GM19372 (cell line): ENCODE measurements around the gene CCDC157.

Experiments used
- ATAC-seq: cut with Tn5 transposase; IDR thresholded peaks from one replicate; pipeline ENCODE4 v1.9.1; 2021; ENCODE audit warnings: mild to moderate bottlenecking, low read depth, moderate library complexity; ENCODE audit not compliant: unreplicated experiment

The CCDC157 gene

DNA sequence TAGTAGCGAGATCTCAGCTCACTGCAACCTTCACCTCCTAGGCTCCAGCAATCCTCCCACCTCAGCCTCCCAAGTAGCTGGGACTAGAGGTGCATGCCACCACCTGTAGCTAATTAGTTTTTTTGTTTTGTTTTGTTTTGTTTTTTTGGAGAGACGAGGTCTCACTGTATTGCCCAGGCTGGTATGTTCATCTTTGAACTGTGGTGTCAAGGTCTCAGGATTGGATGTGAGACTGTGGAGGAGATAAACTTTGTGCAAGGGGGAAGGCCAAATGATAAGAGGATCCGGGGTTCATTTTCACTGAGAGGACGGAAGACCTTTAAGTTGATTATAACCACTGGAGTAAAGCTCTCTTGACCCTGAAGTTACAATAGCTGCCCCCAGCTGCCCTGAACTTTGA lies 48.9 kb downstream of the CCDC157 start:
- no peak for ATAC-seq

DNA sequence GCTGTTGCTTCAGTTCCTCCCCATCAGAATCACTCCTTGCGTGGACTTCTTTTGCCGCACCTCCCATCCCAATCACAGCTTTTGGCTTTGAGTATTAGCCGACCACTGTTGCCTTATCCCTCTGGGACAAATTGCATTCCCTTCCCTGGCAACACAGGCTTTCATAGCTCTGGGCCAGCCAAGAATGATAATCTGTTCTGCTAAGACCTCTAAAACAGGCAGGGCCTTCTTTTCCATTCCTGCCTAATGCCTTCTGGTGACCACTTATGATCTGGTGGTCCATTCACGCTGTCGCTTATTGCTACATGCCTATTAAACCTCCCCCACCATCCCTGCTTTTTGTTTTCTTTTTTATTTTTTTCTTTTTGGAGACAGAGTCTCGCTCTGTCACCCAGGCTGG lies 49.6 kb downstream of the CCDC157 start:
- no peak for ATAC-seq

DNA sequence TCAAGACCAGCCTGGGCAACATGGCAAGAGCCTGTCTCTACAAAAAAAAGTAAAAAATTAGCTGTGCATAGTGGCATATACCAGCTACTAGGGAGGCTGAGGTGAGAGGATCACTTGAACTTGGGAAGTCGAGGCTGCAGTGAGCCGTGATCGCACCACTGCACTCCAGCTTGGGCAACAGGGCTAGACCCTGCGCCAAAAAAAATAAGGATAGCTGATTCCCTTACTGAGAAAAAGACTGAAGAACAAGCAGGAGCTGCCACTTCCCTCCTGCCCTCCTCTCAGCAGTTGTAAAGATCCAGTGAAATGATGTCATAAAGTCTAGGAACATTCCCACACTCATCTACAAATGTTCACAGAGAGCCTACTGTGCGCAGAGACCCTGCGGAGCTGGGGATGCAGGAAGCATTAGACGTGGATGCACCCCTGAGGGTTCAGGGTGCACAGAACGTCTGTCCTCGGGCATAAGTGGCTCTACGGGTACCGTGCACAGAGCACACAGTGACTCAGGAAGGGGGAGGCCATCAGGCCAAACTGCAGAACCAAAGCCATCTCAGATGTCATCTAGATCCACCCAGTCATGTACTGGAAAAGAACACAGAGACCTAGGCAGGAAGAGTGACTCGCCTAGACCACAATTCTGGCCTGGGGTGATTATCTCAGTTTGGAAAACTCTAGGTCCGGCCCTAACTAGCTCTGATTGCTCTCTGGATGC lies 51.7 kb downstream of the CCDC157 start:
- ATAC-seq: no peak

DNA sequence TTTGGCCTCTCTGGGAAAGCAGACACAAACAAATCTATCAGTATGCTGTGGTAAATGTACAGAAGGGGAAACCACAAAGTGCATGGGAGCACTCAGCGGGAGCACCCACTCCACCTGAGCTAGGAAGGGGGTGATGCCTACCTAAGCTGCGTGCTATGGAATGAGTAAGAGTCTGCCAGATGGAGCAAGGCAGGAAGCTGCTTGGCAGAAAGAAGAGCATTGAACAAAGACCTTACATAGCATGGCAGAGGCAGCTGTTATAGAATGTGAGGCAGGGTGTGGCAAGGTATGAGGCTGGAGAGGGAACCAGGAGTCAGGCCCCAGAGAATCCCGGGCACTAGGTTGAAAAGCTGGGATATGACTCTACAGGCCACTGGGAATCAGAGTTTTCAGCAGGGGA lies 55.0 kb downstream of the CCDC157 start:
- ATAC-seq: no peak

DNA sequence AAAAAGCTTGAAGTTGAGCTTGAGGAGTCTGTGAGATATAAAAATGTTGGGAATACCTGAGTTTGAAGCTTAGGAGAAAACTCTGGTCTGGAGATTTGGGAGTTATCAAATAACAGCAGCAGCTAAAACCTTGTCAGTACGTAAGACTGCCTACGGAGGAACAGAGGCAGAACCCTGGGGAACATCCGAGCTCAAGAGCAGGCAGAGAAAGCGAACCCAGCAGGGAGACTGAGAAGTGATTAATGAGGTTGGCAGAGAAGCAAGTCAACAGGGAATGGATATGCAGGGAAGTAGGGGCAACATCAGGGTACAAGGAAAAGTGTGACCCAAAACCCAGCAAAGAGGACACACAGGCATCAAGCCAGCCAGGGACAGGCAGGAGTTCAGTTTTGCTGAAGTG lies 56.2 kb downstream of the CCDC157 start:
- no peak for ATAC-seq

DNA sequence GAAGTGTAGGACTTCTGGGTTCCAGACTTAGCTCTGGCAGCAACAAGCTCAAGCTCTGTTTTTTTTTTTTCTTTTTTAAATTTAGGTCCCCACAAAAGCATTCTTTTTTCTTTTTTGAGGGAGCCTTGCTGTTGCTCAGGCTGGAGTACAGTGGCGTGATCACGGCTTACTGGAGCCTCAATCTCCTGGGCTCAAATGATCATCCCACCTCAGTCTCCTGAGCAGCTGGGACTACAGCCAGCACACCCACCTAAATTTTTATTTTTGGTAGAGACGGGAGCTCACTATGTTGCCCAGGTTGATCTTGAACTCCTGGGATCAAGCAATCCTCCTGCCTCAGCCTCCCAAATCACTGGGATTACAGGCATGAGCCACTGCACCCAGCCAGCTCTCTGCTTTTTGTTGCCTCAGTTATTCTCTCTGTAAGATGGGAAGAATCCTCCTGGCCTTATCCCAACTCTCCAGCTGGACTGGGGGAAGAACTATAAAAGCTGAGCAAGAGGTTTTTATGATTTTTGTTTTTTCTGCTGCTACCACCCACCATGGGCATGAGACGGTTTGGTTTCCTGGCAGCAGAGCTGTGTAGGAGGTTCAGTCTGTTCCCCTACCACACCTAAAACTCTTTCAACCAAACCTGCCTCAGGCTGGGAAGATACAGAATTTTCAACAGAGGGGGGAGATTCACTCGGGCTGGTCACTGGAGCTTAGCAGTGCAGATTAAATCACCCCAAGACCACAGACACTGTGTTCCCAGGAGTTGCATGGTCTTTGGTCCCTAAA lies 57.1 kb downstream of the CCDC157 start:
- no peak for ATAC-seq

DNA sequence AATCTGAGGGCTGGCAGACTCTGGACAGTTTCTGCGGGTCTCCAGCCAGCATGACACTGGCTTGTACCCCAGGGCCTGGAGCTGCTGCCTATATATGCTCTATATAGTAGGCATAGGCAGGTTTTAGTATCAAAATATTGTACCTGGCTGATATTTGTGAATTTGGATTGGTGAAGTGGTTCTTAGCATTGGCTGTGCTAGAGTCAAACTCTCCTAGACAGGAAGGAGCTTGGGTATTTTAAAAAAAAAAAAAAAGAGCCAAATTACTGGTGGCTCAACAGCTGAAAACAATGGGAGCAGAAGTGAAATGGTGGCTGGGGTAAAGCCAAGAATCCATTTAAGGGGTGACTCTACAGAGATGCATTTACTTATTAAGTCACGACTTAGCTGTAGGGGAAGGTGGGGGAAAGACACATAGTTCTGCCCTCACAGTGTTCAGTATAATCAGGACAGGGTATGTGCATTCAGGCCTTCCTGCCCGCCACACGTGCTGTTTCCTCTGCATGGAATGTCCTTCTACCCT lies 57.8 kb downstream of the CCDC157 start:
- no peak for ATAC-seq

DNA sequence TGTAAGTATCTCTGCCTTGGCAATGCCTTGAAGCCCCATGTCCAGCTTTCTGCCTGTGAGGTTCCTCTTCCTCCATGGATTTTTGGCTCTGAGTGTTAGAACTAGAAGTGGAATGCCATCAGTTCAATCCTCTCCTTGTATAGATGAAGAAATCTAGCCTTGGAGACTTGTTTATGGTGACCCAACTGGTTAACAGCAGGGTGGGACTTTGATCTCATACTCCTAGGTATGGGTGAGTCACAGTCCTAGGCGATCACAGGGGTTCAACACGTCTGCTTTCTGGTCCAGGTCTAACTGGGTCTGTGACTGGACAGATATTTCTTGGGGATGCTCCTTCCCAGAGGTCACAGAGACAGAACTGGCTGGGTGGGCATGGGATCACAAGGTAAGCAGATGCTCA lies 59.6 kb downstream of the CCDC157 start:
- ATAC-seq: no peak

DNA sequence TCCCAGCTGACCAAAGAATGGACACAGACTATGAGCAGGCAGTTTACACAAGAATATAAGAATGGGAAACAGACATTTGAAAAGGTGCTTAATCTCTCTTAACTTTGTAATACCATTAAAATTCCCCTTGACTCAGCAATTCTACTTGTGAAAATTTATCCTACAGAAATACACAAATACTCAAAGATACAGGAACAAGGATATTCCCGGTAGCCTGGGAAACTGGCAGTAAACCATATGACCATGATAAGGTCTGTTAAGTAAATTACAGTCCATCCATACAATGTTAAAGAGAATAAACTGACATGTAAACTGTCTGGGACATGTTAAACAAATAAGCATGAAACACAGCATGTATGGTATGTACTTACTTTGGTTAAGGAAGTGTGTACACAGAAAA lies 60.0 kb downstream of the CCDC157 start:
- ATAC-seq: no peak

DNA sequence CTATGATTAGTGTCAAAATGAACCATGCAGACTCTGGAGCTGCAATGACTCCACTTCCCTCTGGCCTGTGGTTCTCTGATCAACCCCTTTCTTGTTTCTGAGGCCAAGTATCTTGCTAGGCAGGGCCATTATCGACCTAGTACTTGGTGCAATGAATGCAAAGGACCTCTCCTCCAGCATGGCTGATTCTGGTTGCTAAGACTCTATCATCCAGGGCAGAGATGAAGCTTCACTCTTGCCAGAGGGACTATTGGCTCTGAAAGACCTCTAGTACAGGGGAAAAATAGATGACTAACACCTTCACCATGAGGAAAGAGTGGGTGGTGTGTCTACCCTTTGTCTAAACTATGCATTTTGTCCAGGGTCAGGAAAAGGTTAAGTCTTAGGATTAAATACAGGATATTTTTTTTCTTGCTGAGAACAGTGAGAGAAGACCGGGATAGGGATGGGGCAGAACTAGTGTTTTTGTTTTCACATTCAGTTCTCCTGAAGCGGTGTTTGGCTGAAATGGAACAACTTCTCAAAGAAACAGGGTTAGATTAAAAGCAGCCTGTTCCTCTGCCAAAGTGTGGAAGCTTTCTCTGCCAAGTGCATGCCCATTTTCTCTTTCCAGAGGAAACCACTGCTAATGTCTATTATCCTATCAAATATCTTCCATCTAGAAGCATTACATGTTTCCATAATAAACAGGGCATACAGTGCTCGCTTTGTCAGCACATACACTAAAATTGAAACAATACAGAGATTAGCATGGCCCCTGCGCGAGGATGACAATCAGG lies 63.7 kb downstream of the CCDC157 start:
- ATAC-seq: no peak

DNA sequence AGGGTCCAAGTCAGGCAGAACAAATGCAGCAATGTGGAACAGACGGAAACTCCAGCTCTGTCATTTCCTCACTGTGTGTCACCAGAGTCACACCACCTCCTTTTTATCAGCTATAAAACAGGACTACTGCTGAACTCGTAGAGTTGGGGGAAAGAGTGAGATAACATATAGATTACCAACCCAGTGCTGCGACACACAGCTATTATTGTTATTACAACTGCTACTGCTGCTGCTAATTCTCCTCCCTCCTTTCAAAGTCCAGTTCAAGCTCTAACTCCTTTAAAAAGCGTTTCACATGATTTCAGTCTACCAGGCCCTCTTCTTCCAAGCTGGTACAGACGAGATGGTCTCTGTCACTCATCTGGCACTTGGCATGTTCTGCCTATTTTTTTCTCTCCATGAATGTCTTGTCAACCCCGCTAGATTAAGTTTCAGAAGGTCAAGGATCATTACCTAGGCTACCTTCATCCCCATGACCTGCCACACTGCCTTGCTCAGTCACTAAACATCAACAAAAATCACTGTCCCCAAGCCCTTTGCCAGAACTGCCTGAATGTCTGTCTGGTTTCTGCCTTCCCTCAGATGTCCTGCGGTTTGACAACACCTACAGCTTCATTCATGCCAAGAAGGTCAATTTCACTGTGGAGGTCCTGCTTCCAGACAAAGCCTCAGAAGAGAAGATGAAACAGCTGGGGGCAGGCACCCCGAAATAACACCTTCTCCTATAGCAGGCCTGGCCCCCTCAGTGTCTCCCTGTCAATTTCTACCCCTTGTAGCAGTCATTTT lies 65.1 kb downstream of the CCDC157 start:
- ATAC-seq: no peak

DNA sequence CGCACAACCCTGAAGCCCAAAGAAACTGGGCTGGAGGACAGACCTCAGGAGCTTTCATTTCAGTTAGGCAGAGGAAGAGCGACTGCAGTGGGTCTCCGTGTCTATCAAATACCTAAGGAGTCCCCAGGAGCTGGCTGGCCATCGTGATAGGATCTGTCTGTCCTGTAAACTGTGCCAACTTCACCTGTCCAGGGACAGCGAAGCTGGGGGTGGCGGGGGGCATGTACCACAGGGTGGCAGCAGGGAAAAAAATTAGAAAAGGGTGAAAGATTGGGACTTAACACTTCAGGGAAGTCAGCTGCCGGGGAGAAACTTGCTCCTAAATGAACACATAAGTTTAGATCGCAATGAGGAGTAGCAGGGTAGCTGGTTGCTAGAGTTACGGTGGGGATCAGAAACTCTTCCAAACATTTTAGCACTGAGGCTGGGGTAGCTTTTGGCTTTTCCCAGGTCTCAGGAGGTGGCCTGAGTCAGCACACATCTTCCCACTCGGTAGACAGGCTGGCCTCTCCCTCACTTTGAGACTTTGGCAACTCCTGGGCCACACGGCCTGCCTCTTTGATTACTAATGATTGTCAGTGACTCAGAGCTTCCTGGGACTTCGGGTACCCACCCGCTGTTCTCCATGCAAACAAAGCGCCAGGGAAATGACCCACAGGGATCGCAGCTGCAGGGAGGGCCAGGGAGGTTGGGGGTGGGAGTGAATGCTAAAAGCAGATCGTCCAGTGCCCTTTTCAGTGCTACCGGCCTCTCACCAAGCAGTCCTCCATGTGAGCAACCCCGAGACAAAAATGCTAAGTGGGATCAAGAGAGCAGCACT lies 65.9 kb downstream of the CCDC157 start:
- no peak for ATAC-seq

DNA sequence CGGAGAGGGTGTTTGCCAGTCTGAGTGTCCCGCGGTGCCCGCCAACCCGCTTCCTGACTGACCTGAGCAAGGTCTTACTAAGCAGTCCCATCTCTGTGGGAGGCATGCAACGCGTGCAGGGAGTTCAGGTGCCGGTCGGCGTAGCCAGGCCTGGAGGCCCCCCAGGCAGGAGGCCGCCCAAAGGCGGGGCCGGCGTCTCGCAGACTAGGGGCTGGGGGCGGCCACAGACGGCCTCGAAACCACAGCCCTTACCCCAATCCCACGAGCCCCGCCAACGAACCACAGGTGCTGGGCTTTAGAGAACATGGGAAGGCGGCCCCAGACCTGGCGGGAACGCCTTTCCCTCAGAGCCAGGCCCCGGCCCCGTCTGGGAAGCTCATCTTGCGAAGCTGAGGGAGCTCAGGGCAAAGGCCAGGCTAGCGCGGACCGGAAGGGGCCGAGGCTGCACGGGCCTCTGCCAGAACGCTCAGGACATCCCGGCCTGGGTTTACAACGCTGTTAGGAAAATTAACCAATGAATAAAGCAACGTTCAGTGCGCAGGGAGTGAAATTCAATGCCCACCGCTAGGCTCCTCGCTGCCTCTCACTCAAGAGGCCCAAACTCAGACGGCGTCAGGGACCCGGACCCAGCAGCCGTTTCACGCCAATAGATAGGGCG lies 66.6 kb downstream of the CCDC157 start:
- ATAC-seq: peak; percentile 22

DNA sequence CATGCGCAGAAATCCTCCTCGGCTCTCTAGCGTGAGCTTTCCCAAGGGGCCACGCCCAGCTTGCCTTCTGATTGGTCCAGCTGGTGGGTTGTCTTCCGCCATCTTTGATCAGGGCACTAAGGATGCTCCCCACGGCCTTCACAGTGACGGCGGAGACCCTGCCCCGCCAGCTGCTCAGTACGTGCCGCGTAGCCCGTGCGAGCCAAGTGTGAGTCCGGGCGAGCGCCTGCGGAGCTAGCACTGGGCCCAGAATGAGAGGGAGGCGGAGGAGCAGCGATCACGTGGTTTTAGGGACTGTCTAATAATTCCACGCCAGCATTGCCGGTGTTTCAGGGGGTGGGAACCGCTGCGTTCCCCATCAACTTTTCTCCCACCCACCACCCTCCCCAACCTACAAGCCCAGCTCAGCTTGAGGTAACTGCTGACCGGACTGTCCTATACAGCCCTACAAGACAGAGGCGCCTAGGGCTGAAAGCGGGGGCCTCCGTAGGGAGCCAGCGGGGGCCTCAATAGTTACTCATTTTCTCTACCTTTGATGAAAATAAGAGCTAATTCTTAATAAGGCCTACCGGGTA lies 67.2 kb downstream of the CCDC157 start:
- ATAC-seq: peak; percentile 88

DNA sequence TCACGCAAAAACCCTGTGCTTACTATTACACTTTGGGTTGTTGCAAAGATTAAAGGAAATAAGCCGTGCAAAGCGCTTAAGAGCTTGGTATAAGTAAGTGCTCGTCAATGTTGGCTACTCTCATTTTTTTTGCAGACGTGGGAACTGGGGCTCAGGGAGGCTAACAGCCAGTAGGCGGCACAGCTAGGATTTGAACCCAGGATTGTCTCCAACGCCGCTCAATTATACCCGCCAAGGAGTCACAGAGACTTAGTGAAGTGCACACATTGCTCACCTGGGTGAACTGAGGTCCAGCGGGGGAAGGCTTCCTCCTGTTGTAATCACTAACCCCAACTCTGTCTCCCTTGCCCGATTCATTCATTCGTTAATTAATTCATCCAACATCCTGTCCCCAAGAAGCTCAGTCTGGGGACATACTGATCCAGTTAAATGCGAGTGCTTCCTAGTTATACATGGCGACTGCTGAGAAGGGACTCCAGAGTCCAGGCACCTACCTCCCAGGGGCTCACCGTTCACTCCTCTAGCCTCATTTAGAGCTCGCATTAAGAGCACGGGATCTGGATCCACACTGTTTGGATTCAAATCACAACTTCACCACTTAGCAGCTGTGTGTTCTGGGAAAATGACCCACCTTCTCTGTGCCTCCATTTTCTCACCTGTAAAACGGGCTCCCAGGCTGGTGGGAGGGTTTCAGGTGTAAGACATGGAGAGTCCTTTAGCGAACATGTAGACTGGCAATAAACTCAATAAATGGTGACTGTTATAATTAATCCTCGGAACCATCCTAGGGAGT lies 67.9 kb downstream of the CCDC157 start:
- ATAC-seq: no peak

DNA sequence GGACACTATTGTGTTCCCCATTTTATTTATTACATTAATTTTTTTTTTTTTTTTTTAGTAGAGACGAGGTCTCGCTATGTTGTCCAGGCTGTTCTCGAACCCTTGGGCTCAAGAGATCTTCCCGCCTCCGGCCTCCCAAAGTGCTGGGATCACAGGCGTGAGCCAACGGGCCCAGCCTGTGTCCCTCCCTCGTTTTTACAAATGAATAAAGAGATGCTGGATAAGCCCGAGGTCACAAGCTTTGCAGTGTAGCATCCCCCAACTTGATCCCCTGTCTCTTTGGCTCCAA lies 68.5 kb downstream of the CCDC157 start:
- no peak for ATAC-seq

DNA sequence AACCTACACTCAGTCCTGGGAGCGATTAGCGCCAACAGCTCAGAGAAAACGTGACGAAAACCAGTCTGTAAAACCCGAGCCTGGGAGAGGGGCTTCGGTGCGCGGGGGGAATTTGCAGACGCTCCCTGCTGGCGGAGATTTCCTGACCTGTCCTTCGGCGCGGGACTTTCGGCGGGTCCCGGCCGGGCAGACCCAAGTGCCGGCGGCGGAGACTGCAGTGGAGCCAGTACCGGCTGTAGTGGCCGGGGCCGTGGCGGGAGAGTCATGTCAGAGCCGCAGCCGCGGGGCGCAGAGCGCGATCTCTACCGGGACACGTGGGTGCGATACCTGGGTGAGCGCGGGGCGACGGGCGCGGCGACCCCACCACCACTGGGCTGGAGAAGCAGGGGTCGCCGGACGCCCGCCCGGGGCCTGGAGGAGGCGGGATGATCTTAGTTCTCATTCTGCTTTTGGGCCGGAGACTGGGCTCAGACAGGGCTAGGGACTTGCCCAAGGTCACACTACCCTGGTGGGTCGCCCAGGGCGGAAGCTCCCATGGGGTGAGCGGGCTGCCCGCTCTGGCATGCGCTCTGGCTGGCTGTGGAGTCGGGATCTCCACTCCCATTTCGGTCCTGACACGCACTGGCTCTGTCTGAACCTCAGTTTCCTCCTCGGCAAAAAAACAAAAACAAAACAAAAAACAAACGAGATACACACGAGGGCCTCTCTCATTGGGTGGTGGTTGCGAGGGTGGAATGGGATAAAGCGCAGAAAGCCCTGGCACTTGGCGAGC lies 69.0 kb downstream of the CCDC157 start, which contains the start of gene MTFP1:
MTFP1 (plus strand) TSS at position 153 of the 772 bp plus-strand sequence; CDS start at position 265, 112 bp downstream.
- no peak for ATAC-seq
